DOHH2 (cell line): ENCODE results near the gene CBLB.

Source experiments
- EZH2phosphoT487 ChIP-seq: fragments of 200-600 bp; sonication (generic); IDR thresholded peaks from 2 replicates; pipeline ENCODE4 v1.6.1; 2017; ENCODE audit warnings: borderline replicate concordance, mild to moderate bottlenecking, antibody characterized with exemption, low read length, moderate library complexity, mixed read lengths
- TF ChIP-seq, protein P1 (sequence below): fragments of 200-600 bp; sonication (generic); IDR thresholded peaks from one replicate; pipeline ENCODE4 v1.5.1; 2014; ENCODE audit warnings: antibody characterized with exemption, mild to moderate bottlenecking, low read depth, low read length; ENCODE audit not compliant: poor library complexity, severe bottlenecking

DNA sequence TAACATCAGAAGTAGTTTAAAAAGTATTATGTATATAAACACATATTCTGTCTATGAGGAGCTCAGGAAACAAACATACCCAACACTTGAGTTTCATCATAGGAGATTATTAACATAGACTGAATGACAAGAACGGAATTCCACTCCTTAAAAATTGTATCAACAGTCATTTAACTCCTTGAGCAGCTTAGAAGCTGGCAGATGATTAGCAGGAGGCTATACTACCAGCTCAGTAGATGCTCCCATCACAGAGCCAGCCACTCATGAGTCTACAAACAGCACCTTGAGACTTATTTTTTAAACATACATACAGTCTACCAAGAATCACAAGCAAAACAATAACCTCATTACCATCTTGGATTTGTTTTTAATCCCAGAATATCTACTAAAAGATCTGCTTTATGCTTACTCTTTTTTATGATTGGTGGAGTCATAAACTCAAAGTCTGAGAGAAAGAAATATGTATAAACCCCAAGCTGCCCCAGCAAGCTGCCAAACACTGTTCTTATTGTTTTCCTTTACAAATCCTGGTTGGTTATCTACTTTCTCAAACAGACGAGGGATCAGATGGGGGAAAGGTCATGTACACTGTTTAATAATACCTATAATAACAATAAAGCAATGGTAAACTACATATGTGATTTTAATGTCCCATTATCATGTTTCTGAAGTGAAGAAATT lies 59.5 kb downstream of the CBLB start:
- TF ChIP-seq, protein P1, sequence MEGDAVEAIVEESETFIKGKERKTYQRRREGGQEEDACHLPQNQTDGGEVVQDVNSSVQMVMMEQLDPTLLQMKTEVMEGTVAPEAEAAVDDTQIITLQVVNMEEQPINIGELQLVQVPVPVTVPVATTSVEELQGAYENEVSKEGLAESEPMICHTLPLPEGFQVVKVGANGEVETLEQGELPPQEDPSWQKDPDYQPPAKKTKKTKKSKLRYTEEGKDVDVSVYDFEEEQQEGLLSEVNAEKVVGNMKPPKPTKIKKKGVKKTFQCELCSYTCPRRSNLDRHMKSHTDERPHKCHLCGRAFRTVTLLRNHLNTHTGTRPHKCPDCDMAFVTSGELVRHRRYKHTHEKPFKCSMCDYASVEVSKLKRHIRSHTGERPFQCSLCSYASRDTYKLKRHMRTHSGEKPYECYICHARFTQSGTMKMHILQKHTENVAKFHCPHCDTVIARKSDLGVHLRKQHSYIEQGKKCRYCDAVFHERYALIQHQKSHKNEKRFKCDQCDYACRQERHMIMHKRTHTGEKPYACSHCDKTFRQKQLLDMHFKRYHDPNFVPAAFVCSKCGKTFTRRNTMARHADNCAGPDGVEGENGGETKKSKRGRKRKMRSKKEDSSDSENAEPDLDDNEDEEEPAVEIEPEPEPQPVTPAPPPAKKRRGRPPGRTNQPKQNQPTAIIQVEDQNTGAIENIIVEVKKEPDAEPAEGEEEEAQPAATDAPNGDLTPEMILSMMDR = no peak
- TF ChIP-seq EZH2phosphoT487 = no peak
